Caki2 (cell line): ENCODE data around the gene TMEM245. TPM values are rescaled to one million over a fixed set of nuclear protein-coding genes. Genes with fewer than 3 reads are reported as not detected.
A peak's percentile ranks its signal among the peaks of the same experiment; 100 is the strongest.
"Not testable (repeated sequence)": the region's sequence is repeated elsewhere in the genome, so short reads cannot be mapped to it uniquely, and the experiment has no call there.

ENCODE experiments used
- DNase-seq: peaks from one replicate; pipeline ENCODE4 v3.0.0-alpha.2; 2015; ENCODE audit warnings: low read depth
- in situ Hi-C: cut with HindIII; loops from 2 replicates; pipeline ENCODE4 v1.10.0; 2016; ENCODE audit warnings: low sequenced_read_pairs, low pct_unique_long_range_greater_than_20kb, mixed read lengths
- total RNA-seq: library from RNA; depleted of rRNA; stranded (reverse); fragments of >200 nt; shearing (Covaris generic); gene quantifications from 2 replicates; pipeline ENCODE4 v1.2.3, GENCODE V29; 2014; ENCODE audit warnings: low replicate concordance

TMEM245 gene
- total RNA-seq, 1 experiment from 2014 or later, result 53.0 TPM

DNA sequence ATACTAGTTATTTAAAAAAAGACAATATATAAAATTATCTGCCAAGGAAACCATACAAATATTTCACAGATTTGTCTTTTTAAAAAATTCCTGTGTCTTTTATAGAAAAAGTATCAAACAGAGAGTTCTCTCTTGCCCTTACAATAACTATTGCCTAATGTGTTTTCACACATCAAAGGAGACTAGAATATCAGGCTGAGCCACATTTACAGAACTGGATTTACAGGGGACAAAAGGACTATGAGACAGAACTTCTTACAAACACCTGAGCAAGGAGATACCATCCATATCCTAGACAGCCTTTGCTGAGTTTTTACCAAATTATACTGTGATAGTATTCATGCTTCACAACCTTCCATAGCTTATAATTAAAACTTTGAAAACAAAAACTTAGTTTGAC lies 34.2 kb downstream of the TMEM245 start:
- in situ Hi-C loops, result no loop called here

DNA sequence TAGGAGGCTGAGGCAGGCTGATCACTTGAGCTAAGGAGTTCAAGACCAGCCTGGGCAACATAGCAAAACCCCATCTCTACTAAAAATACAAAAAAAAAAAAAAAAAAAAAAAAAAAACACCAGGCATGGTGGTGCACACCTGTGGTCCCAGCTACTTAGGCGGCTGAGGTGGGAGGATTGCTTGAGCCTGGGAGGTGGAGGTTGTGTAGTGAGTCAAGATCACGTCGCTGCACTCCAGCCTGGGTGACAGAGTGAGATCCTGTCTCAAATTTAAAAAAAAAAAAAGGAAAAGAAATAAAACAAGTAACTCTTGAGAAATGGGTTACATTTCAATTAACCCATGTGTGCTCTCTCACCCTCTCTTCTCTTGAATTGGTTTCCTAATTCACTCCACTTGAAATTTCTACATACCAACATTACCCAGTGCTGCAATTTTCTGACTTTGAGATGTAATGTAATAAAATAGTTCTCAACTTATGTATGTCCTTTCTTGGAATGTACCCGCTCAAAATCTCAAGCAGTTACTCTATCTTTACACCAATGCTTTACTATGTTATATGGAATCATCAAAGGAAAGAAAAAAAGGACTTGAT lies 35.8 kb downstream of the TMEM245 start:
- in situ Hi-C loops, result no loop called here
- DNase-seq, result no peak

More for the DNA sequence above, 34.2 kb downstream of the TMEM245 start:
- DNase-seq, result no peak

DNA sequence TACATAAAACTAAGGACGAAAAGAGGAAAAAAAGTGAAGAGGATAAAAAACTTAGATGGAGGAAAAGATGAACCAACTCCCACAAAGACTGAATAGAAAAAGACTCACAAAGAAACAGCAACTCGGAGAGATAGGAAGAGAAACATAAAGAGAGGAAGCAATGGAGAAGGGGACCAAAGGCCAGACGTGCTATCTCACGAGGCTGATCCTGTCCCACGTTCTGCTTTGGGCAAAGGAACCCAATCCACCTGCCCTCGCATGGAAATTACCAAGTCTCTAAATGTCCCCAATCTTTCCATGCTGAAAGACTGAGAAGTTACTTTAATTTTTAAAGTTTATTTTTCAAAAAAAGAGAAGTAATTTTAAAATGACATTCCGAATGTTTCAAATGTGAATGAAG lies 36.6 kb downstream of the TMEM245 start:
- DNase-seq, result no peak
- in situ Hi-C loops, result no loop called here

- DNase-seq, result no peak
- in situ Hi-C loops, result no loop called here
These were observed 37.6 kb downstream of the TMEM245 start for GRCh38 chr9:109082091-109082620.

DNA sequence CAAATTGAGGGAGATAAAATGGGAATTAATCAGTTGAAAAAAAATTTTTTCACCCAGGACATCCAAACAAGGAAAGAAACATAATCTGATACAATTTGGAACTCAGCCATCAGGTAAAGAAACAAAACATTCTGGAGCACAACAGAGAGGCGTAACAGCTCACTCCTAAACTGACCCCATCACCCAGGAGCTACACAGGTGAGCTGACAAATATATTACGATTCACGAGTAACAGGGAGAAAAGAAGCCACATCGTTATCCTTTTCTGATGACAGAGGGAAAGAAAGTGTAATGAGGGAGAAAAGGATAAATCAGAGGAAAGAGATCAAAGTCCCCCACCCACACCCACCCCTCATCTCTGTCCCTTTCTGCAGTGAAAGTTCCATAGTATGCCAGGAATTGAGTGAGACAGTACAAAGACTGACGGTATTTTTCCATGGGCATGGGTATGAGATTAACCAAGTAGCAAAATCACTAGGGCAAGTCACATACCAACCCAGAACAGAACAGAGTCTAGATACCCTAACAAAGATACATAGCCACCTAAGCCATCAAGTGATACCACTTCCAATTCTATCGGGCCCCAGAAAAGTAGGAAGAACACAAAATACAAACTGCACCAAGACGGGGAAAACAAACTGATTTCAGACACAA lies 45.4 kb downstream of the TMEM245 start:
- DNase-seq, result no peak
- in situ Hi-C loops, result no loop called here

DNA sequence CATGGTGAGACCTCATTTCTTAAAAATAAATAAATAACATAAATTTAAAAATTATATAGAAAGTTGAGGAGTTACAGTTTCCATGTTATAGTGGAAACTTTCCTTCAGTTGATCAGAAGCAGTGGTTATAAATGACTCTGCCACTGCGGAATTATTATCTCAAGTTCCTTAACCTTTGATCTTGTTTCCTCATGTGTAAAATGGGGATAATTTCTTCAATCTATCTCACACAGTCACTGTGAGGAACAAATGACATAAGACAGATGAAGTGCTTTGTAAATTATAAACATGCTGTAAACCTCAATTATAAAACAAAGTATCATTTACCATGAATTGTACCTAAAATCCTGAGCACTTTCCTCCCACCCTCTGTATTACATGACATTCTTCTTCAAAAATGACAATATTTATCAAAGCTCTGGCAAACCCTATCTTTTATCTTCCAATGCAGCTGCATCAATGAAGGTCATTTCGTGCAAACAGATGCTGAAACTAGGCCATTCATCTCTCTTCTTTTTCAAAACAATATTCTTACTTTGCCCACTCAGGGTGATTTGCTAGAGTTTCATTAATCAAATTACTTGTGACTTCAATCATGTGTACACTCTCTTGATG lies 46.8 kb downstream of the TMEM245 start:
- DNase-seq, result no peak
- in situ Hi-C loops, result no loop called here

DNA sequence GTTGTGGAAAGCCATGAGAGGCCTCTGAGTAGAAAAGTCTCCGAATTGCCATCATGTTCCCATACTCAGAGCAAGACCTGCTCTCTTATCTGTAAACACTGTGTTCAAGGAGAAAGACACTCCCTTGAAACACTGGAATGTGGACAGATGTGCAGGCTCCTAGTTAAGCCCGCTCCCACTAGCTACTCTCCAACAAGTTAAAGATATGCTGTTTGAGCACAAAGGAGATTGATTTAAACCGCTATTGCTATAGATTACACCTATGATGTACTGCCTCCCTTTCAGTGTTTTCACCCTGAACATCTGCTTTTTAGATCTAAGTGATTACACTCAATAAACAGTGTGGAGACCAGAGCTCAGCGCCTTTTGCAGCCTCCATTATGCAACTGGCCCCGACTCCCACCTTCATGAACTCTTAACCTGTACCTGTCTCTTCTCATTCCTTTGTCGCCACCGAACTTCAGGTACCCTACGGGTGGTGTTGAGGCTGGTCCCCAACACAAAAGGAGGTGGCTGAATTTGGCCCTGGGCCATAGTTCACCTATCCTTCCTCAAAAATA lies 47.5 kb downstream of the TMEM245 start:
- in situ Hi-C loops, result no loop called here
- DNase-seq, result no peak

- in situ Hi-C loops, result no loop called here
- DNase-seq, result no peak
These were observed 51.0 kb downstream of the TMEM245 start for GRCh38 chr9:109068764-109069163.

GRCh38 chr9:109064963-109065702 lies 54.6 kb downstream of the TMEM245 start:
- peak; percentile 61 for DNase-seq
- in situ Hi-C loops, result no loop called here

DNA sequence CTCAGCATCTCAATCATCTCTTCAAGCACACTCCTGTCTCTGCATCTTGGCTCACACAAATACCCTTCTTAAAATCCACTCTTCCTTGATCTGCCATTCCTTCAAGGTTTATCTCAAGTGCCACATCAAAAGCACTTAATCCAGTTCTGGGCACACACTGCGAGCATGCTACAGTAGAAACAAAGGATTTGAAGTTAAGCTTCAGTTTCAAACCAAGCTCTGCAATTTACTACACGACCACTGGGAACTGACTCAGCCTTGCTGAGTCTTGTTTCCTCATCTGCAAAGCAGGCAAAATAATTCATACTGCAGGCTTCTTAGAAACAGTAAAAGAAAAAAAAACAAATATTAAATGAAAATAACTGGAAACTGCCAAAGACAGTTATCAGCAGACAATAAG lies 56.0 kb downstream of the TMEM245 start:
- in situ Hi-C loops, result no loop called here
- peak; percentile 6 for DNase-seq

GRCh38 chr9:109062543-109062942 lies 57.2 kb downstream of the TMEM245 start:
- in situ Hi-C loops, result no loop called here
- no peak for DNase-seq

DNA sequence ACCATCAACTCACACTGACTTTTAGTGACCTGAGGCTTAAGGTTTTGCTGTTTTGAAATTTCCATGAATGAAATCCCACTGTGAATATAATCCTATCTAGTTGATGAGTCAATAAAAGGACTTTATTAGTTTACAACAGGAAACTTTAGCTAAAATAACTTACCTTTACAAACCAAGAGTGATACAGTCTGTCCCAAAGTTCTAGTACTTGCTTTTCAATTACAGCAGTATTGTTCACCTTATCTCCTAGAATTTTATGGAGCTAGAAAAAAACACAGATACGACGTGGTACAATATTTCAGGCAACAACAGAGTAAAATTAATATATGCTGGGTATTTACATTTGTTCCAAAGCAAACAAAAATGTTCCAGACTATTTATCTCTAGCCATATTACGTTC lies 59.6 kb downstream of the TMEM245 start:
- in situ Hi-C loops, result no loop called here

DNA sequence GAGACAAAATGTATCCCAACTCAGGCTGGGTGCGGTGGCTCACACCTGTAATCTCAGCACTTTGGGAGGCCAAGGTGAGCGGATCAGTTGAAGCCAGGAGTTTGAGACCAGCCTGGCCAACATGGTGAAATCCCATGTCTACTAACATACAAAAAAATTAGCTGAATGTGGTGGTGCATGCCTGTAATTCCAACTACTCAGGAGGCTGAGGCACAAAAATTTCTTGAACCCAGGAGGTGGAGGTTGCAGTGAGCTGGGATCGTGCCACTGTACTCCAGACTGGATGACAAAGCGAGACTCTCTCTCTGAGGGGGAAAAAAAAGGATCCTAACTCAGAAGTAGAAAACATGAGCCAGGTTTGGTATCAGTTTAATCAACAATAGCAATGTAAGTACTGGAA lies 66.6 kb downstream of the TMEM245 start:
- in situ Hi-C loops, DNase-seq: not testable (repeated sequence)

More for the DNA sequence above, 59.6 kb downstream of the TMEM245 start:
- DNase-seq, result no peak

GRCh38 chr9:109052416-109052815 lies 67.3 kb downstream of the TMEM245 start:
- DNase-seq, result no peak
- in situ Hi-C loops, result no loop called here

GRCh38 chr9:109051733-109052132 lies 68.0 kb downstream of the TMEM245 start:
- in situ Hi-C loops, result no loop called here

GRCh38 chr9:109050444-109050843 lies 69.3 kb downstream of the TMEM245 start:
- DNase-seq, result no peak
- in situ Hi-C loops, result no loop called here

More at GRCh38 chr9:109051733-109052132, 68.0 kb downstream of the TMEM245 start:
- no peak for DNase-seq

DNA sequence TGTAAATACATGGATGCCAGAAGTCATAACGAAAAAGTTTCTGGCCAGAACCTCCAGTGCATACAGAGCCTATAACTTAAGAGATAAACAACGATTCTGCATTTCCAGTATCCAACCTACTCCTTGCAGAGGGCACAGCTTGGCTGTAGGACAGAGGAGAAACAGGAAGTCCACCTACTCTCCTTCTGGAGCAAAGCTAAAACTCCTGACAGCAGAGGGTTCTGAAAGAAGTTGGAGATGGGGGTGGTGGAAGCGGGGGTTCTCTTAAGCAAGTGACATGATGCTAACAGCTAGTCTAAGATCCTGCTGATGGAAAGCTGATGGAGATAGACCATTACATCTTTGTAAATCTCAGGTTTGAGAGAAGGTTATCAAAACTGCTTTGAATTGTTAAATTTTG lies 70.9 kb downstream of the TMEM245 start:
- in situ Hi-C loops, result no loop called here
- no peak for DNase-seq

- in situ Hi-C loops, result no loop called here
- no peak for DNase-seq
These were observed 72.5 kb downstream of the TMEM245 start for GRCh38 chr9:109047259-109047658.

DNA sequence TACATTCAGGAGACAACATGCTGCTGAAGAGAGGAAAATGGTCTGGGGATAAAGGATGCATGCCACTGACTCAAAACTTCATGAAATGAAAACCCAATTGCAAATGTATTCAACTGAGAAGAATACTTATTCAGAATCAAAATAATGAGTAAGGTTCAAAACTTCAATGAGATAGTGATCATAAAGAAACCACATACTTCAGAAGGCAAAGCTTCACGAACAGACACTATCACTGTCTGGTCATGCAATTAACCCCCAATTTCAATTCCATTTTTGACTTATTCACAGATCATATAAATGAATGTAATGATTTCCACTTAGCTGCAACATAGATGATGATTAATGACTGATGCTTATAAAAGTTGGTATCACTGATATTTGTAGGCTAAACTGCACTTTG lies 73.4 kb downstream of the TMEM245 start:
- in situ Hi-C loops, result no loop called here
- no peak for DNase-seq
